GM12873 (cell line): ENCODE data around the gene TNFAIP2.

Source experiments
- TF ChIP-seq, protein P1 (sequence below): IDR thresholded peaks from 2 replicates; pipeline ENCODE4 v1.5.1; 2012; ENCODE audit warnings: low read depth, mild to moderate bottlenecking, moderate library complexity, low read length, control low read depth; ENCODE audit not compliant: insufficient read depth; ENCODE audit errors: missing control alignments

The TNFAIP2 gene

DNA sequence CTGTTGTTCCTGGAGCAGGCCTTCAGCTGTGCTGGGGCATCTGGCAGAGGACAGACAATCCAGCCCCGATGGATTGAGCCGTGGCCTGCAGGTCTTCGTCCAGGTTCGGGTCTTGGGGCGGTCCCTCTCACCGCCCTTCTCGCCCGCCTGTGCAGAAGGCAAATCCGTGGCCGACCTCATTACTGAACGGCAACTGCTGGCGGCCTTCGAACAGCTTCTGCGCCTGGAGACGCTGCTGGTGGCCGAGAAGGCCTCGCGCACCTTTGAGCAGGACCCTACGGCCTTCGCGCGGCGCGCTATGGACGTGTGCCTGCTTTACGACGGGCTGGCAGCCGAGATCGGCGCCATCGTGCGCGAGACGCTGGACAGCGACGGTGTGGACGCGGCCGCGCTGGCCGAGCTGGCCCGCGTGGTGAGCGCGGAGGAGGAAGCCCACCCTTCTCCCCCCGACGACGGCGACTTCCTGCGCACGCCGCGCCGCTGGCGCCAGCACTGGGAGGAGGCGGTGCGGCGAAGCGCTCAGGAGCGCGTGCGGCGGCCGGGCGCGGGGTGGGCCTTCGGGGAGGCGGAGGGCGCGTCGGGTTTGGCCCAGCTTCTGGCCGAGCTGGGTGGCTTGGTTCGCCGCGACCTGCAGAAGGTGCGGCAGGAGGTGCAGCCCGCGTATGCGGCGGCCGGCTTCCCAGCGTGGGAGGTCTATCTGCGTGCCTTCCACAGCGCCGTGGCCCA is 21.1 kb upstream of the TNFAIP2 start:
- TF ChIP-seq, protein P1, sequence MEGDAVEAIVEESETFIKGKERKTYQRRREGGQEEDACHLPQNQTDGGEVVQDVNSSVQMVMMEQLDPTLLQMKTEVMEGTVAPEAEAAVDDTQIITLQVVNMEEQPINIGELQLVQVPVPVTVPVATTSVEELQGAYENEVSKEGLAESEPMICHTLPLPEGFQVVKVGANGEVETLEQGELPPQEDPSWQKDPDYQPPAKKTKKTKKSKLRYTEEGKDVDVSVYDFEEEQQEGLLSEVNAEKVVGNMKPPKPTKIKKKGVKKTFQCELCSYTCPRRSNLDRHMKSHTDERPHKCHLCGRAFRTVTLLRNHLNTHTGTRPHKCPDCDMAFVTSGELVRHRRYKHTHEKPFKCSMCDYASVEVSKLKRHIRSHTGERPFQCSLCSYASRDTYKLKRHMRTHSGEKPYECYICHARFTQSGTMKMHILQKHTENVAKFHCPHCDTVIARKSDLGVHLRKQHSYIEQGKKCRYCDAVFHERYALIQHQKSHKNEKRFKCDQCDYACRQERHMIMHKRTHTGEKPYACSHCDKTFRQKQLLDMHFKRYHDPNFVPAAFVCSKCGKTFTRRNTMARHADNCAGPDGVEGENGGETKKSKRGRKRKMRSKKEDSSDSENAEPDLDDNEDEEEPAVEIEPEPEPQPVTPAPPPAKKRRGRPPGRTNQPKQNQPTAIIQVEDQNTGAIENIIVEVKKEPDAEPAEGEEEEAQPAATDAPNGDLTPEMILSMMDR, result no peak

DNA sequence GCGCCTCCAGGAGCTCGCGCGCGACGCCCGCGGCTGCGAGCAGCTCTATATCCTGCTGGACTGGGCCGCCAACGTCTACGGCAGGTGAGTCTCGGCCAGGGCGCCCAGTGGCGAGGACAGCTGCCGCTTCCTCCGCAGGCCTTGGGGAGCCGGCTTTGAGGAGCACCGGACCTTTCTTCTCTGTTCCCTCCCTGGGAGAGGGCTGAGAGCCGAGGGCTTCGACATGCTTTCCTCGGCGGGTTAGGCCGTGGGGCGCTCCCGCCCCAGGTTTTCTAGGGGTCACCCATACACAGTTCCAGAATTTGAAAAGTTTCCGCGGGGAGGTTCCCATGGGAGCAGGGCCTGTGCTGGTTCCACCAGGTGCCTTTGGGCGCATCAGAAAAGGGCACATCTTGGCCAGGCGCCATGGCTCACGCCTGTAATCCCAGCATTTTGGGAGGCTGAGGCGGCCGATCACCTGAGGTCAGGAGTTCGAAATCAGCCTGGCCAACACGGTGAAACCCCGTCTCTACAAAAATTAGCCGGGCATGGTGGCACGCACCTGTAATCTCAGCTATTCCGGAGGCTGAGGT is 20.5 kb upstream of the TNFAIP2 start:
- TF ChIP-seq, protein P1, result no peak

DNA sequence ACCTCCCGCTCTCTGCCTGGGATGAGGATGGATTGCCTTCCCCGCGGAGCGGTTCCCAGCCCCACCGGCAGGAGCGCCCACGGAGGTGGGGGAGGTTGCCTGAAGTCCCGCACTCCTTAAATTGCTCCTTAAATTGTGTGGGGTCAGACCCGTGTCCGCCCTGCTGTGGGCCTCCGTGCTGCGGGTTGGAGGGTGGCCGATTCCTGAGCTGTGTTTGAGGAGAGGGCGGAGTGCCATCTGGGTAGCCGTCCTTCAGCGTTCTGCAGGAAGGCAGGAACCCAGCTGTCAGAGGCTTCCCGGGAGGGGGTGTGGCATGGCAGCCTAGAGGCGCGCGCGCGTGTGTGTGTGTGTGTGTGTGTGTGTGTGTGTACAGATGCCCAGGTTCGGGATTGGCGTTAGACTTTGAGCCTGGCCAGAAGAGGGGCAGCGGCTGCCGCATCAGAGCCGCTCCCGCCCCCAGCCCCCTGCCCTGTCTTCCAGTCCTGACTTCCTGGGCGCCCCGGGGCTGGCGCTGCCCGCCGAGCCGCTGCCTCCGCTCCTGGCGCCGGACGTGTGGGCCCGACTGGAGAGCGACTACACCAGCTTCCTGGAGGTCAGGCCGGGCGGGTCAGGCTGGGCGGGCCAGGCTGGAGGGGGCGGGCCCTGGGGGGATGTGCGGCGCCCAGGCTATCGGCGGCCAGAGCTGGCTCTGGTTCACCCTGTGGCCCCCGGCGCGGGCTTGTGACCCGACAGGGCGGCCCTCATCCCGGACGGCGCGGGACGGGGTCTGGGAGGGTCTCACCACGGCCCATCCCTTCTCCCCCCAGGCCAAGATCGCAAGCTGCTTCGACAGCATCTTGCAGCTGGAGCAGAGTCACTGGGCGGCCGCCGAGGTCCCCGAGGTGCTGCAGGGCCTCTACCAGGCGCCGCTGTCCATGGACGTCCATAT is 19.5 kb upstream of the TNFAIP2 start:
- TF ChIP-seq, protein P1, result no peak

DNA sequence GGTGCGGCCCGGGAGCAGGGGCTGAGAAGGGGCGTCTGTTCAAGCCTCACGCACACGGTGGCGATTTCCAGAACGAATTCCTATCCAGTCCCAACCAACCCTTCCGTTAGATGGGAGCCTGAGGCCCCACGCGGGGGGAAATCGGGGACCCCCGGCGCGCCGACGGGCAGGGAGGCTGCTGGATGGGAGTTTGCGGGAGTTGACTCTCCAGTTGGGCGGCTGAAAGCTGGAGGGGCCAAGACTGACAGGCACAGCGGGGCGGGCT is 18.9 kb upstream of the TNFAIP2 start:
- TF ChIP-seq, protein P1, result no peak

DNA sequence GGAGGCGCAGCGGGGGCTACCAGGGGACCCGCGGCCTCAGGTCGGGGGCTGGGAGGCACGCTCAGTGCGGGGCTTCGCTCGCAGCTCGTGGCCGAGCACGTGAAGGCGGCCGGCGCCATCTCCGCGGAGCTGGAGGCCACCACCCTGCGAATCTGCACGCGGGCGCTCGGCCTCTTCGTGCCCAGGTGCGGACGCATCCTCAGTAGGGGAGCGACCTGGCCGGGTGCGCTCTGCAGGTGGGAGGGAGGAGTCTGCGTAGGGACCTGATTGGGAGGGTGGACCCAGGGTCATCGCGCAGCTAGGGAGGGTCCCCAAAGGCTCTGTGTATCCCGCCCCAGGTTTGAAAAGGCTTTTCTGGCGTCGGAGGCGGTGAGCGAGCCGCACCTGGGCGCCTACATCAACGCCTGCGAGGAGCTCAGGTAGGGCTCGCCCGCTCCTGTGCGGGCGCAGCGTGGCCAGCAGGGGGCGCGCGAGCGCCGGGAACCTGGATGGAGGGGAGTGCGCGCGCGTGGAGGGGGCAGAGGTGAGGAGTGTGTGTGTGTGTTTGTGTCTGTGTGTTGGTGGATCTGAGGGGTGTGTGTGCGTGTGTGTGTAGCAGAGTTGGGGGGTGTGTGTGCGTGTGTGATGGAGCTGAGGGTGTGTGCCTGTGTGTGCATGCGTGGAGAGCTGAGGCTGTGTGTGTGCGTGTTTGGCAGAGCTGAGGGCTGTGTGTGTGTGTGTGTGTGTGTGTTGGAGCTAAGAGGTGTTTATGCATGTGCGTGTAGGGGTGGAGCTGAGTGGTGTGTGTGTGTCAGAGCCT is 18.4 kb upstream of the TNFAIP2 start:
- TF ChIP-seq, protein P1, result peak; percentile 97

DNA sequence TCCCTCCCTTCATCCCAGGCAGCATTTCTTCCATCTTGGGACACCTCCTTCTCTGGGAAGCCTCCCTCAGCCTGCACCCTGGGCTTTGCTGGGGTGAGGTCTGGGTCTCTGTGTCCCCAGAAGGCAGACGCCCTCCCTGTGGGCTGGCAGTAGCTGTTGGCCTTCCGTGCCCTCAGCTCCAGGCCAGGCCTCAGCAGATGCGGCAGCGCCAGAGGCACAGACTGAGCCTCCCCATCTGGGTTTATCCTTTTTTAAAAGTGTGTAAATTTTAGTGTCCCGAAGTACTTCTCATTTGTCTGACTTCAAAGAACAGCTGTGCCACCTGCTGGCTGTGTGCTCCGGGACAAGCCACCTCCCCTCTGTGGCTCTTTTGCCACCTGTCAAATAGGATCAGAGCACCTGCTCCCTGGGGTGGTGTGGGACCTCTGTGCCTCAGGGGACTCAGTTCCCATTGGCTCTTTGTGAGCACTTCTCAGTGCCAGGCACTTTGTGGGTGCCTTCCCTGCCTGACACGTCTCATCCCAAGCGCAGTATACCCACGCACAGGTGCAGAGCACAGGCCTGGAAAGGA is 17.6 kb upstream of the TNFAIP2 start:
- TF ChIP-seq, protein P1, result peak; percentile 33
